ENCODE data around the gene CCDC167. TPM values are rescaled to one million over a fixed set of nuclear protein-coding genes. Genes with fewer than 3 reads are reported as not detected.
A peak's percentile ranks its signal among the peaks of the same experiment; 100 is the strongest.
"Not testable (repeated sequence)": the region's sequence is repeated elsewhere in the genome, so short reads cannot be mapped to it uniquely, and the experiment has no call there.

Gene CCDC167
- total RNA-seq, 2 experiments from 2014 or later, result 64.0 to 69.4 TPM

- CTCF ChIA-PET, result interaction anchor here (1.5 to 2.2 kb wide), 2 partner anchors 9 to 58 kb away, joined by 7 to 9 read pairs; no protein-coding TSS in a partner anchor
- H3K4me3 Mint-ChIP-seq, result no peak overlapping the region
- POLR2A ChIA-PET, result interaction anchor here (1.7 kb wide), 1 partner anchor 9 kb away, joined by 11 read pairs; no protein-coding TSS in a partner anchor
- H3K27me3 Mint-ChIP-seq (ENCODE audit: low read depth), result no peaks in the 10 kb centered on the region
- peaks cover 30% of the 10 kb centered on the region for H3K4me1 Mint-ChIP-seq (ENCODE audit: low read depth)
- H3K36me3 Mint-ChIP-seq (ENCODE audit: low read depth), result no peaks in the 10 kb centered on the region
- H3K9me3 Mint-ChIP-seq (ENCODE audit: insufficient read depth), result no peaks in the 10 kb centered on the region
- no peak for DNase-seq
- peak; percentile 37 for ATAC-seq
- H3K27ac Mint-ChIP-seq, result peak overlapping the region; percentile 44
Measured at GRCh38 chr6:37507690-37508421, 8.2 kb upstream of the CCDC167 start.

GRCh38 chr6:37507077-37507476, 7.4 kb upstream of the CCDC167 start:
- Mint-ChIP-seq H3K4me1 (ENCODE audit: low read depth) (peaks cover 35% of the 10 kb centered on the region), H3K27me3 (ENCODE audit: low read depth) (no peaks in the 10 kb centered on the region), H3K36me3 (ENCODE audit: low read depth) (no peaks in the 10 kb centered on the region), H3K27ac (peak overlapping the region; percentile 7), H3K4me3 (no peak overlapping the region), H3K9me3 (ENCODE audit: insufficient read depth) (no peaks in the 10 kb centered on the region)
- POLR2A ChIA-PET, result interaction anchor here (8.7 kb wide), 1 partner anchor 10 kb away, joined by 129 read pairs; no protein-coding TSS in a partner anchor
- ATAC-seq (no peak), DNase-seq (no peak)
- CTCF ChIA-PET, result interaction anchor here (7.7 kb wide), 1 partner anchor 10 kb away, joined by 64 read pairs; no protein-coding TSS in a partner anchor

GRCh38 chr6:37506479-37506878, 6.8 kb upstream of the CCDC167 start:
- Mint-ChIP-seq H3K27me3 (ENCODE audit: low read depth) (no peaks in the 10 kb centered on the region), H3K9me3 (ENCODE audit: insufficient read depth) (no peaks in the 10 kb centered on the region), H3K4me3 (no peak overlapping the region), H3K36me3 (ENCODE audit: low read depth) (no peaks in the 10 kb centered on the region), H3K27ac (no peak overlapping the region), H3K4me1 (ENCODE audit: low read depth) (peaks cover 41% of the 10 kb centered on the region)
- ChIA-PET POLR2A (interaction anchor here (8.7 kb wide), 1 partner anchor 10 kb away, joined by 129 read pairs; no protein-coding TSS in a partner anchor), CTCF (interaction anchor here (7.7 kb wide), 1 partner anchor 11 kb away, joined by 64 read pairs; no protein-coding TSS in a partner anchor)
- ATAC-seq, result no peak
- no peak for DNase-seq

GRCh38 chr6:37504024-37504423, 4.3 kb upstream of the CCDC167 start:
- ATAC-seq (no peak), DNase-seq (no peak)
- Mint-ChIP-seq H3K27me3 (ENCODE audit: low read depth) (no peaks in the 10 kb centered on the region), H3K4me3 (no peak overlapping the region), H3K36me3 (ENCODE audit: low read depth) (peaks cover 4% of the 10 kb centered on the region), H3K27ac (no peak overlapping the region), H3K9me3 (ENCODE audit: insufficient read depth) (no peaks in the 10 kb centered on the region), H3K4me1 (ENCODE audit: low read depth) (peaks cover 62% of the 10 kb centered on the region)
- ChIA-PET CTCF (interaction anchor here (4.0 to 7.7 kb wide), 2 partner anchors 13 to 62 kb away, joined by 21 to 64 read pairs; no protein-coding TSS in a partner anchor), POLR2A (interaction anchor here (8.7 kb wide), 1 partner anchor 13 kb away, joined by 129 read pairs; no protein-coding TSS in a partner anchor)

- ChIA-PET POLR2A (interaction anchor here (3.2 to 8.7 kb wide), 2 partner anchors 13 to 70 kb away, joined by 13 to 129 read pairs; partner anchors contain the start of gene CMTR1), CTCF (interaction anchor here (1.5 to 7.7 kb wide), 4 partner anchors 11 to 485 kb away, joined by 3 to 64 read pairs (median 13); no protein-coding TSS in a partner anchor)
- no peaks in the 10 kb centered on the region for H3K27me3 Mint-ChIP-seq (ENCODE audit: low read depth)
- ATAC-seq, result no peak
- peak overlapping the region; percentile 92 for H3K27ac Mint-ChIP-seq
- peaks cover 65% of the 10 kb centered on the region for H3K4me1 Mint-ChIP-seq (ENCODE audit: low read depth)
- no peaks in the 10 kb centered on the region for H3K9me3 Mint-ChIP-seq (ENCODE audit: insufficient read depth)
- DNase-seq, result no peak
- H3K36me3 Mint-ChIP-seq (ENCODE audit: low read depth), result peaks cover 7% of the 10 kb centered on the region
- H3K4me3 Mint-ChIP-seq, result no peak overlapping the region
Measured at GRCh38 chr6:37503309-37503965, 3.7 kb upstream of the CCDC167 start.

- H3K9me3 Mint-ChIP-seq (ENCODE audit: insufficient read depth), result no peaks in the 10 kb centered on the region
- peak; percentile 50 for ATAC-seq
- no peaks in the 10 kb centered on the region for H3K27me3 Mint-ChIP-seq (ENCODE audit: low read depth)
- ChIA-PET CTCF (interaction anchor here (0.8 to 7.7 kb wide), 8 partner anchors 10 to 485 kb away, joined by 3 to 64 read pairs (median 6); no protein-coding TSS in a partner anchor), POLR2A (interaction anchor here (0.9 to 8.7 kb wide), 8 partner anchors 10 to 333 kb away, joined by 3 to 129 read pairs (median 6); partner anchors contain the start of genes CMTR1 and PIM1)
- H3K4me3 Mint-ChIP-seq, result no peak overlapping the region
- H3K36me3 Mint-ChIP-seq (ENCODE audit: low read depth), result peaks cover 11% of the 10 kb centered on the region
- peak; percentile 56 for DNase-seq
- H3K4me1 Mint-ChIP-seq (ENCODE audit: low read depth), result peaks cover 65% of the 10 kb centered on the region
- peak overlapping the region; percentile 92 for H3K27ac Mint-ChIP-seq
Measured at GRCh38 chr6:37502703-37503291, 3.1 kb upstream of the CCDC167 start.

GRCh38 chr6:37501632-37502491, 2.2 kb upstream of the CCDC167 start:
- Mint-ChIP-seq H3K4me1 (ENCODE audit: low read depth) (peaks cover 66% of the 10 kb centered on the region), H3K27me3 (ENCODE audit: low read depth) (no peaks in the 10 kb centered on the region), H3K27ac (peak overlapping the region; percentile 92), H3K36me3 (ENCODE audit: low read depth) (peaks cover 13% of the 10 kb centered on the region), H3K4me3 (peak overlapping the region; percentile 26), H3K9me3 (ENCODE audit: insufficient read depth) (no peaks in the 10 kb centered on the region)
- ATAC-seq (peak; percentile 18), DNase-seq (peak; percentile 56)
- CTCF ChIA-PET, result interaction anchor here (0.8 to 7.7 kb wide), 9 partner anchors 9 to 484 kb away, joined by 3 to 64 read pairs (median 5); no protein-coding TSS in a partner anchor
- POLR2A ChIA-PET, result interaction anchor here (0.7 to 8.7 kb wide), 12 partner anchors 10 to 332 kb away, joined by 3 to 129 read pairs (median 4); partner anchors contain the start of genes CMTR1, PIM1, TBC1D22B and TMEM217

GRCh38 chr6:37500904-37501303, 1.2 kb upstream of the CCDC167 start:
- ChIA-PET CTCF (interaction anchor here (0.7 to 7.7 kb wide), 2 partner anchors 16 to 927 kb away, joined by 4 to 64 read pairs; no protein-coding TSS in a partner anchor), POLR2A (interaction anchor here (0.7 to 8.7 kb wide), 4 partner anchors 9 to 67 kb away, joined by 3 to 129 read pairs (median 12); partner anchors contain the start of gene CMTR1)
- not testable (repeated sequence) for H3K9me3 Mint-ChIP-seq (ENCODE audit: insufficient read depth); H3K27me3 Mint-ChIP-seq (ENCODE audit: low read depth); H3K4me3 Mint-ChIP-seq; ATAC-seq; DNase-seq; H3K27ac Mint-ChIP-seq
- Mint-ChIP-seq H3K36me3 (ENCODE audit: low read depth) (peaks cover 13% of the 10 kb centered on the region), H3K4me1 (ENCODE audit: low read depth) (peaks cover 69% of the 10 kb centered on the region)

GRCh38 chr6:37500294-37500608, 558 bp upstream of the CCDC167 start:
- Mint-ChIP-seq H3K27me3 (ENCODE audit: low read depth) (no peaks in the 10 kb centered on the region), H3K4me3 (peak overlapping the region; percentile 97), H3K27ac (peak overlapping the region; percentile 98), H3K9me3 (ENCODE audit: insufficient read depth) (no peaks in the 10 kb centered on the region), H3K36me3 (ENCODE audit: low read depth) (peaks cover 13% of the 10 kb centered on the region), H3K4me1 (ENCODE audit: low read depth) (peaks cover 74% of the 10 kb centered on the region)
- ATAC-seq (no peak), DNase-seq (no peak)
- ChIA-PET POLR2A (interaction anchor here (0.6 to 8.7 kb wide), 5 partner anchors 16 to 514 kb away, joined by 3 to 129 read pairs (median 4); partner anchors contain the start of genes CMTR1 and MTCH1), CTCF (interaction anchor here (0.7 to 7.7 kb wide), 4 partner anchors 17 to 926 kb away, joined by 3 to 64 read pairs (median 4); no protein-coding TSS in a partner anchor)
